GM12878 (cell line): ENCODE measurements around the gene SGSM2. TPM values are rescaled to one million over a fixed set of nuclear protein-coding genes. Genes with fewer than 3 reads are reported as not detected.

Source experiments
- CTCF ChIP-seq, 3 experiments: IDR thresholded peaks in 2 of 3; conservative IDR thresholded peaks in 1 of 3; 2 replicates each; pipeline ENCODE4 v1.5.1; 2011; ENCODE audit warnings: low read depth in 3 of 3, low read length in 3 of 3, mild to moderate bottlenecking in 3 of 3, control low read depth in 2 of 3, moderate library complexity in 2 of 3, inconsistent platforms in 1 of 3, mixed read lengths in 1 of 3; ENCODE audit not compliant: control insufficient read depth in 2 of 3, insufficient read depth in 1 of 3; ENCODE audit errors: extremely low read depth in 1 of 3
- CUX1 ChIP-seq: IDR thresholded peaks from 2 replicates; pipeline ENCODE4 v1.6.1; 2012; ENCODE audit warnings: improper control_type of control experiment, low read depth, low read length; ENCODE audit not compliant: insufficient replicate concordance
- EP300 ChIP-seq, 2 experiments: fragments of 150-350 bp in 1 of 2; IDR thresholded peaks; 2 replicates each; pipeline ENCODE4 v1.6.1; 2011 to 2012; ENCODE audit warnings: low read depth in 2 of 2, low read length in 2 of 2, borderline replicate concordance in 1 of 2, improper control_type of control experiment in 1 of 2, inconsistent platforms in 1 of 2; ENCODE audit not compliant: control insufficient read depth in 1 of 2
- FOXK2 ChIP-seq: fragments of 450-650 bp; IDR thresholded peaks from 2 replicates; pipeline ENCODE4 v1.6.1; 2017; ENCODE audit warnings: mild to moderate bottlenecking, moderate library complexity
- HCFC1 ChIP-seq: fragments of 150-350 bp; IDR thresholded peaks from 2 replicates; pipeline ENCODE4 v1.6.1; 2014; ENCODE audit warnings: low read length
- JUND ChIP-seq: IDR thresholded peaks from 2 replicates; pipeline ENCODE4 v1.6.1; 2012; ENCODE audit warnings: low read depth, mild to moderate bottlenecking, low read length, improper control_type of control experiment, moderate library complexity
- MYB ChIP-seq: fragments of 150-350 bp; IDR thresholded peaks from 2 replicates; pipeline ENCODE4 v1.6.1; 2014; ENCODE audit warnings: mild to moderate bottlenecking, low read depth, low read length, borderline replicate concordance
- POLR2AphosphoS5 ChIP-seq: IDR thresholded peaks from 2 replicates; pipeline ENCODE4 v1.6.1; 2011; ENCODE audit warnings: mild to moderate bottlenecking, low read length, inconsistent platforms
- SMAD1 ChIP-seq: fragments of 450-650 bp; IDR thresholded peaks from 2 replicates; pipeline ENCODE4 v1.6.1; 2018; ENCODE audit warnings: mild to moderate bottlenecking, low read depth; ENCODE audit not compliant: partially characterized antibody
- SUZ12 ChIP-seq: fragments of 200-600 bp; sonication (generic); IDR thresholded peaks from one replicate; pipeline ENCODE4 v1.6.1; 2018; ENCODE audit warnings: antibody characterized with exemption, mild to moderate bottlenecking; ENCODE audit not compliant: unreplicated experiment
- ZNF274 ChIP-seq: IDR thresholded peaks from one replicate; pipeline ENCODE4 v1.8.0; 2011; ENCODE audit not compliant: insufficient read length, insufficient read depth
- ZNF592 ChIP-seq: fragments of 450-650 bp; IDR thresholded peaks from 2 replicates; pipeline ENCODE4 v1.6.1; 2017; ENCODE audit warnings: mild to moderate bottlenecking, moderate library complexity
- polyA plus RNA-seq, 11 experiments: library from polyadenylated mRNA; depleted of rRNA in 4 of 11; unstranded in 6 of 11; stranded (reverse) in 5 of 11; fragments of >200 nt; fragmentation: Nextera tagmentation in 4 of 11; fragmentation: Illumina TruSeq in 1 of 11; extraction: Ambion mirVana in 4 of 11; extraction: Trizol in 1 of 11; gene quantifications; 1 replicate in 1 of 11; 2 replicates in 10 of 11; pipeline versions ENCODE4 v1.2.1 to v1.2.3, GENCODE V29; 2011 to 2016; ENCODE audit warnings: inconsistent platforms in 2 of 11, missing spikeins in 2 of 11, low read depth in 1 of 11
- total RNA-seq, 4 experiments: library from RNA; depleted of rRNA in 3 of 4; stranded (reverse); fragments of >200 nt in 3 of 4; fragmentation: Illumina TruSeq in 1 of 4; extraction: Trizol in 1 of 4; gene quantifications; 2 replicates each; pipeline versions ENCODE4 v1.2.1 to v1.2.3, GENCODE V29; 2013 to 2021
- TF ChIP-seq, protein P1 (sequence below): fragments of 450-650 bp; IDR thresholded peaks from 2 replicates; pipeline ENCODE4 v1.6.1; 2018; ENCODE audit warnings: borderline replicate concordance, mild to moderate bottlenecking; ENCODE audit not compliant: partially characterized antibody

Gene SGSM2
- total and polyA plus RNA-seq, 10 of the 15 experiments (the other 5 are each of a cell fraction or from before 2014, with no cell fraction given), result 0.50 to 50.9 (median 18.5) TPM

GRCh38 chr17:2401426-2402221, 64.3 kb downstream of the SGSM2 start (continued):
- TF ChIP-seq ZNF592 (no peak), MYB (no peak), CUX1 (no peak), ZNF274 (no peak), EP300 (IDR thresholded peaks at IDR 0.05; ENCODE audit: borderline replicate concordance in 1 of 2, control insufficient read depth in 1 of 2, low read depth in 2 of 2, low read length in 2 of 2) (0 out of 4 replicates have a peak, but pooled peaks of 1 of the 2 experiments have one; percentile 10), POLR2AphosphoS5 (0 out of 2 replicates have a peak, but pooled peaks have one; percentile 53), JUND (peak; percentile 43; the same call in 1 of the 2 replicates), FOXK2 (peak; percentile 91), HCFC1 (no peak; the same call in none of the 2 replicates), SUZ12 (no peak), CTCF (IDR thresholded peaks at IDR 0.05 in 2 of 3, conservative IDR thresholded peaks at IDR 0.05 in 1 of 3; ENCODE audit: control insufficient read depth in 2 of 3, extremely low read depth in 1 of 3, insufficient read depth in 1 of 3, low read depth in 3 of 3, low read length in 3 of 3) (no peak), SMAD1 (no peak)
- TF ChIP-seq, protein P1, sequence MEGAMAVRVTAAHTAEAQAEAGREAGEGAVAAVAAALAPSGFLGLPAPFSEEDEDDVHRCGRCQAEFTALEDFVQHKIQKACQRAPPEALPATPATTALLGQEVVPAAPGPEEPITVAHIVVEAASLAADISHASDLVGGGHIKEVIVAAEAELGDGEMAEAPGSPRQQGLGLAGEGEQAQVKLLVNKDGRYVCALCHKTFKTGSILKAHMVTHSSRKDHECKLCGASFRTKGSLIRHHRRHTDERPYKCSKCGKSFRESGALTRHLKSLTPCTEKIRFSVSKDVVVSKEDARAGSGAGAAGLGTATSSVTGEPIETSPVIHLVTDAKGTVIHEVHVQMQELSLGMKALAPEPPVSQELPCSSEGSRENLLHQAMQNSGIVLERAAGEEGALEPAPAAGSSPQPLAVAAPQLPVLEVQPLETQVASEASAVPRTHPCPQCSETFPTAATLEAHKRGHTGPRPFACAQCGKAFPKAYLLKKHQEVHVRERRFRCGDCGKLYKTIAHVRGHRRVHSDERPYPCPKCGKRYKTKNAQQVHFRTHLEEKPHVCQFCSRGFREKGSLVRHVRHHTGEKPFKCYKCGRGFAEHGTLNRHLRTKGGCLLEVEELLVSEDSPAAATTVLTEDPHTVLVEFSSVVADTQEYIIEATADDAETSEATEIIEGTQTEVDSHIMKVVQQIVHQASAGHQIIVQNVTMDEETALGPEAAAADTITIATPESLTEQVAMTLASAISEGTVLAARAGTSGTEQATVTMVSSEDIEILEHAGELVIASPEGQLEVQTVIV, result peak; percentile 92
